Smooth muscle cell (in vitro differentiated cells): Measurements from ENCODE around the gene ZNRF1. TPM values are rescaled to one million over a fixed set of nuclear protein-coding genes. Genes with fewer than 3 reads are reported as not detected.

Source experiments
- DNase-seq: peaks from one replicate; lab custom pipeline; 2025; ENCODE audit not compliant: unreplicated experiment; lab: John Stamatoyannopoulos, UW
- H2AFZ ChIP-seq: fragments of 200-600 bp; sonication (generic); 2 replicates; pipeline ENCODE4 v1.6.0; 2016; ENCODE audit warnings: antibody characterized with exemption, low read depth, mild to moderate bottlenecking
- H3F3A ChIP-seq: fragments of 200-600 bp; sonication (generic); 2 replicates; pipeline ENCODE4 v1.6.0; 2017; ENCODE audit warnings: antibody characterized with exemption, low read depth
- H3K27ac ChIP-seq: fragments of 200-600 bp; sonication (generic); 2 replicates; pipeline ENCODE4 v1.5.1; 2016; ENCODE audit warnings: low read depth, mild to moderate bottlenecking
- H3K27me3 ChIP-seq: fragments of 200-600 bp; sonication (generic); 2 replicates; pipeline ENCODE4 v1.6.1; 2016; ENCODE audit warnings: low read depth, mild to moderate bottlenecking
- H3K36me3 ChIP-seq: fragments of 200-600 bp; sonication (generic); 2 replicates; pipeline ENCODE4 v1.5.1; 2016; ENCODE audit warnings: low read depth
- H3K4me1 ChIP-seq: fragments of 200-600 bp; sonication (generic); 2 replicates; pipeline ENCODE4 v1.5.1; 2016; ENCODE audit warnings: low read depth
- H3K4me2 ChIP-seq: fragments of 200-600 bp; sonication (generic); 2 replicates; pipeline ENCODE4 v1.6.0; 2016; ENCODE audit warnings: mild to moderate bottlenecking
- H3K4me3 ChIP-seq: fragments of 200-600 bp; sonication (generic); 2 replicates; pipeline ENCODE4 v1.5.1; 2016; ENCODE audit warnings: mild to moderate bottlenecking
- H3K79me2 ChIP-seq: fragments of 200-600 bp; sonication (generic); 2 replicates; pipeline ENCODE4 v1.6.0; 2016; ENCODE audit warnings: low read depth, mild to moderate bottlenecking
- H3K9ac ChIP-seq: fragments of 200-600 bp; sonication (generic); 2 replicates; pipeline ENCODE4 v1.6.0; 2016; ENCODE audit warnings: low read depth
- H3K9me3 ChIP-seq: fragments of 200-600 bp; sonication (generic); replicated peaks from 2 replicates; pipeline ENCODE4 v1.5.1; 2016; ENCODE audit warnings: low read depth
- H4K20me1 ChIP-seq: fragments of 200-600 bp; sonication (generic); 2 replicates; pipeline ENCODE4 v1.6.0; 2016; ENCODE audit warnings: low read depth
- WGBS: methylation state at CpG from one replicate; pipeline ENCODE4 v1.1.7; 2016; ENCODE audit warnings: low lambda C conversion rate; 5-methylcytosine and 5-hydroxymethylcytosine counted together
- polyA plus RNA-seq: library from polyadenylated mRNA; unstranded; fragments of >200 nt; fragmentation: Nextera tagmentation; extraction: Ambion mirVana; gene quantifications from 2 replicates; pipeline ENCODE4 v1.2.1, GENCODE V29; 2016
- total RNA-seq: library from RNA; depleted of rRNA; stranded (reverse); fragments of >200 nt; gene quantifications from 2 replicates; pipeline ENCODE4 v1.2.3, GENCODE V29; 2014
- TF ChIP-seq, protein P1 (sequence below): fragments of 200-600 bp; sonication (generic); IDR thresholded peaks from 2 replicates; pipeline ENCODE4 v1.5.1; 2017; ENCODE audit warnings: borderline replicate concordance, mild to moderate bottlenecking, antibody characterized with exemption; ENCODE audit not compliant: insufficient read depth, poor library complexity, severe bottlenecking

ZNRF1 gene
- total and polyA plus RNA-seq, 2 experiments from 2014 or later, result 18.2 to 45.4 TPM

DNA sequence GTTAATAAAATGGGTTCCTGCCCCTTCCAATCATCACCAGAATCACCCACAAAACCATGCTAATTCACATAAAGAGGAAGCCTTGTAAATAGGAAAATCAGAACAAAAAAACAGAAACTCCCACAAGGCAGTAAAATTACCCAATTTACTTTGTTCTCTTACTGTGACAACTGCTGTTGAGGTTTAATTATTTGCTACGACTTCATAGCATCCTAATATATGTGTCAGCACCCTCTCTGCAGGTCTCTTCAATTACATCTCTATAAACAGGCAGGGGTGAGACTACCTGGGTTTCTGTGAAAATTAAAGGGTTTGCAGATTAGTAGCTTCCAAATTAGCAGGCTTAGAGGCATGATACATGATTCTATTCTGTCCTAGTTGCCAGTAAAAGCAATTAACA is 16.6 kb upstream of the ZNRF1 start:
- H3K27me3 ChIP-seq, result no peaks in the 10 kb centered on the region
- no peak overlapping the region for H3K9ac ChIP-seq
- no peaks in the 10 kb centered on the region for H3K36me3 ChIP-seq
- no peaks in the 10 kb centered on the region for H3F3A ChIP-seq
- H3K79me2 ChIP-seq, result peaks cover 29% of the 10 kb centered on the region
- TF ChIP-seq, protein P1, sequence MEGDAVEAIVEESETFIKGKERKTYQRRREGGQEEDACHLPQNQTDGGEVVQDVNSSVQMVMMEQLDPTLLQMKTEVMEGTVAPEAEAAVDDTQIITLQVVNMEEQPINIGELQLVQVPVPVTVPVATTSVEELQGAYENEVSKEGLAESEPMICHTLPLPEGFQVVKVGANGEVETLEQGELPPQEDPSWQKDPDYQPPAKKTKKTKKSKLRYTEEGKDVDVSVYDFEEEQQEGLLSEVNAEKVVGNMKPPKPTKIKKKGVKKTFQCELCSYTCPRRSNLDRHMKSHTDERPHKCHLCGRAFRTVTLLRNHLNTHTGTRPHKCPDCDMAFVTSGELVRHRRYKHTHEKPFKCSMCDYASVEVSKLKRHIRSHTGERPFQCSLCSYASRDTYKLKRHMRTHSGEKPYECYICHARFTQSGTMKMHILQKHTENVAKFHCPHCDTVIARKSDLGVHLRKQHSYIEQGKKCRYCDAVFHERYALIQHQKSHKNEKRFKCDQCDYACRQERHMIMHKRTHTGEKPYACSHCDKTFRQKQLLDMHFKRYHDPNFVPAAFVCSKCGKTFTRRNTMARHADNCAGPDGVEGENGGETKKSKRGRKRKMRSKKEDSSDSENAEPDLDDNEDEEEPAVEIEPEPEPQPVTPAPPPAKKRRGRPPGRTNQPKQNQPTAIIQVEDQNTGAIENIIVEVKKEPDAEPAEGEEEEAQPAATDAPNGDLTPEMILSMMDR, result no peak
- H3K4me3 ChIP-seq, result no peak overlapping the region
- H3K27ac ChIP-seq, result no peak overlapping the region
- no peak overlapping the region for H3K4me2 ChIP-seq
- H4K20me1 ChIP-seq, result peaks cover 34% of the 10 kb centered on the region
- no peaks in the 10 kb centered on the region for H3K9me3 ChIP-seq
- H3K4me1 ChIP-seq, result peaks cover 2% of the 10 kb centered on the region
- WGBS, result 92% methylated on average over 1 of the region's 1 CpG
- DNase-seq, result no peak
- no peak overlapping the region for H2AFZ ChIP-seq

GRCh38 chr16:74984194-74984528 is 14.7 kb upstream of the ZNRF1 start:
- H3F3A ChIP-seq, result no peaks in the 10 kb centered on the region
- H3K36me3 ChIP-seq, result no peaks in the 10 kb centered on the region
- H3K4me1 ChIP-seq, result peaks cover 2% of the 10 kb centered on the region
- TF ChIP-seq, protein P1, result no peak
- peak overlapping the region; percentile 96 for H2AFZ ChIP-seq
- peaks cover 29% of the 10 kb centered on the region for H3K79me2 ChIP-seq
- peak overlapping the region; percentile 91 for H3K4me2 ChIP-seq
- peak overlapping the region; percentile 92 for H3K9ac ChIP-seq
- H3K27ac ChIP-seq, result no peak overlapping the region
- no peaks in the 10 kb centered on the region for H3K9me3 ChIP-seq
- peaks cover 23% of the 10 kb centered on the region for H4K20me1 ChIP-seq
- WGBS, result 36% methylated on average over 13 of the region's 13 CpGs
- no peak for DNase-seq
- no peaks in the 10 kb centered on the region for H3K27me3 ChIP-seq
- peak overlapping the region; percentile 92 for H3K4me3 ChIP-seq

- Histone ChIP-seq H2AFZ (peak within 1 kb of the TSS; percentile 96), H3K79me2 (peaks cover 29% of the 10 kb centered on the region), H3K36me3 (no peaks in the 10 kb centered on the region), H3K27ac (no peak within 1 kb of the TSS), H3K4me1 (peaks cover 2% of the 10 kb centered on the region), H3K9me3 (no peaks in the 10 kb centered on the region), H3K4me2 (peak within 1 kb of the TSS; percentile 91), H4K20me1 (peaks cover 23% of the 10 kb centered on the region), H3F3A (no peaks in the 10 kb centered on the region), H3K27me3 (no peaks in the 10 kb centered on the region), H3K9ac (peak within 1 kb of the TSS; percentile 92), H3K4me3 (peak within 1 kb of the TSS; percentile 92)
- DNase-seq, result peak; percentile 89
- 1% methylated on average over 59 of the region's 68 CpGs for WGBS
- TF ChIP-seq, protein P1, result no peak
Observed at GRCh38 chr16:74984529-74985296, 14.1 kb upstream of the ZNRF1 start, which contains the start of gene WDR59. Gene WDR59, minus strand, starts transcription at chr16:74985123. Its CDS starts 106 bp downstream, at chr16:74985017.
